Measurements from ENCODE around the gene DOCK8.

The DOCK8 gene

DNA sequence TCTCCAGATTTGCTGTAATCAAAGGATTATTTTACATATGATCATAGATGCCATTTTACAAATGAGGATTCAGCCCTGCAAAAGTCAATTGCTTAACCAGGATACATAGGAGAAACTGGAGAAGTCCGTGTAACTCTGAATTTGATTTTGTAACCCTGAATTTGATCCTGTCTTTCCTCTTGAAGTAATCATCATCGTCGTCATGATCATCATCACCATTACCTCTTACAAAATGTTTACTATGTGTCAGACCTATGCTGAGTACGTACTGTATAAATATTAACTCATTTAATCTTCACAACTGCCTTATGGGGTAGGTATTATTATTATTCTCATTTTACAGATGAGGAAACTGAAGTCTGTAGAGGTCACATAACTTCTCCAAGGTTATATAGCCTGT is 271.5 kb downstream of the DOCK8 start:
- CTCF ChIA-PET: no interaction called here
- no peak for TF ChIP-seq ELF4 (IDR thresholded peaks at IDR 0.05)
- TF ChIP-seq CTBP1 (IDR thresholded peaks at IDR 0.05; ENCODE audit: borderline replicate concordance): no peak
- no peak for TF ChIP-seq HDGF (IDR thresholded peaks at IDR 0.05; ENCODE audit: borderline replicate concordance)
- TF ChIP-seq FOXA1 (IDR thresholded peaks at IDR 0.05): no peak
- no peak for TF ChIP-seq FOXM1 (IDR thresholded peaks at IDR 0.05; ENCODE audit: borderline replicate concordance)
- no peak for DNase-seq (ENCODE audit: extremely low spot score)
- POLR2A ChIA-PET: no interaction called here

DNA sequence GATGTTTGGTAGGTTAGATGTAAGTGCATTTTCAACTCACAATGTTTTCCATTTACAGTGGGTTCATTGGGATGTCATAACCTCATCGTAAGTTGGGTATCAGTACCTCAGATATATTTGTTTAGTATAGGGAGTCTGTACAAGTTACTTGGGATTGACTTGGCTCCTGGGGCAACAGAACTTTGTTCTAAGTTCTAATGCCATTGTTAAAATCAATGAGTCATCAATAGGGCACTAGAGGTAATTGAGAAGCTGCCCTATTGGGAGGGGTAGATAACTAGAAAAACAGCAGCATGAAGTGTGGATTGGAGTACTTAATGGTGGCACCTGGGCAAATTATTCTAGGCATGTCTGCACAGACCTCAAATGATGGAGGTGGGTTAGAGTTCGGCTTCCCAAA is 272.8 kb downstream of the DOCK8 start:
- no peak for TF ChIP-seq FOXM1 (IDR thresholded peaks at IDR 0.05; ENCODE audit: borderline replicate concordance)
- no peak for TF ChIP-seq BHLHE40 (IDR thresholded peaks at IDR 0.05; ENCODE audit: borderline replicate concordance)
- no peak for TF ChIP-seq HDGF (IDR thresholded peaks at IDR 0.05; ENCODE audit: borderline replicate concordance)
- no peak for TF ChIP-seq SP1 (IDR thresholded peaks at IDR 0.05)
- no peak for DNase-seq (ENCODE audit: extremely low spot score)
- POLR2A ChIA-PET: no interaction called here
- CTCF ChIA-PET: interaction anchor here (0.7 kb wide), 1 partner anchor 100 kb away, joined by 4 read pairs; no protein-coding TSS in a partner anchor

DNA sequence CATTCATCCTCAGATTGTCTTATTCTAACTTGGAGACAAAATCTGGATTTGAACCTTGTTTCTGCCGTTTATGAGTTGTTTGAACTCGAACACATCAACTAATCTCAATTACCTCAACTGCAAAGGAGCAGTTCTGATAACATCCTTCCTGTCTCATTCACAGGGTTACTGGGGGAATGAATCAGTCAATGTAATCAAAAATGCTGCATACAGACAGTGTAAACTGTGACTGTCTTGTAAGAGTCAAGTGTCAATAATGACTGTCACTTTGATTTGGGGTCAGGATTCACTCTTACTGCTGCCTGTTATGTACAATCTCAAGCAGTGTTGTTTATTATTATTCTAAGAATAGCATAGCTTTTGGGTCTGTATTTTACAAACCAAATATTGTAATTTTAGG is 273.8 kb downstream of the DOCK8 start:
- DNase-seq (ENCODE audit: extremely low spot score): no peak
- ChIA-PET POLR2A (no interaction called here), CTCF (interaction anchor here (0.7 kb wide), 1 partner anchor 101 kb away, joined by 4 read pairs; no protein-coding TSS in a partner anchor)
- TF ChIP-seq L3MBTL2 (conservative IDR thresholded peaks at IDR 0.05) (no peak), SP1 (IDR thresholded peaks at IDR 0.05) (no peak), LEF1 (IDR thresholded peaks at IDR 0.05; ENCODE audit: borderline replicate concordance) (no peak), NFRKB (IDR thresholded peaks at IDR 0.05) (no peak), HDGF (IDR thresholded peaks at IDR 0.05; ENCODE audit: borderline replicate concordance) (no peak), FOXA1 (IDR thresholded peaks at IDR 0.05) (no peak), ARNT (IDR thresholded peaks at IDR 0.05) (no peak), FOXK2 (IDR thresholded peaks at IDR 0.05) (no peak), BHLHE40 (IDR thresholded peaks at IDR 0.05; ENCODE audit: borderline replicate concordance) (no peak), TARDBP (IDR thresholded peaks at IDR 0.05) (no peak), CTBP1 (IDR thresholded peaks at IDR 0.05; ENCODE audit: borderline replicate concordance) (no peak), FOXM1 (IDR thresholded peaks at IDR 0.05; ENCODE audit: borderline replicate concordance) (no peak), ZNF384 (IDR thresholded peaks at IDR 0.05) (no peak)
- TF ChIP-seq, protein P1, sequence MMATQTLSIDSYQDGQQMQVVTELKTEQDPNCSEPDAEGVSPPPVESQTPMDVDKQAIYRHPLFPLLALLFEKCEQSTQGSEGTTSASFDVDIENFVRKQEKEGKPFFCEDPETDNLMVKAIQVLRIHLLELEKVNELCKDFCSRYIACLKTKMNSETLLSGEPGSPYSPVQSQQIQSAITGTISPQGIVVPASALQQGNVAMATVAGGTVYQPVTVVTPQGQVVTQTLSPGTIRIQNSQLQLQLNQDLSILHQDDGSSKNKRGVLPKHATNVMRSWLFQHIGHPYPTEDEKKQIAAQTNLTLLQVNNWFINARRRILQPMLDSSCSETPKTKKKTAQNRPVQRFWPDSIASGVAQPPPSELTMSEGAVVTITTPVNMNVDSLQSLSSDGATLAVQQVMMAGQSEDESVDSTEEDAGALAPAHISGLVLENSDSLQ (IDR thresholded peaks at IDR 0.05): no peak

DNA sequence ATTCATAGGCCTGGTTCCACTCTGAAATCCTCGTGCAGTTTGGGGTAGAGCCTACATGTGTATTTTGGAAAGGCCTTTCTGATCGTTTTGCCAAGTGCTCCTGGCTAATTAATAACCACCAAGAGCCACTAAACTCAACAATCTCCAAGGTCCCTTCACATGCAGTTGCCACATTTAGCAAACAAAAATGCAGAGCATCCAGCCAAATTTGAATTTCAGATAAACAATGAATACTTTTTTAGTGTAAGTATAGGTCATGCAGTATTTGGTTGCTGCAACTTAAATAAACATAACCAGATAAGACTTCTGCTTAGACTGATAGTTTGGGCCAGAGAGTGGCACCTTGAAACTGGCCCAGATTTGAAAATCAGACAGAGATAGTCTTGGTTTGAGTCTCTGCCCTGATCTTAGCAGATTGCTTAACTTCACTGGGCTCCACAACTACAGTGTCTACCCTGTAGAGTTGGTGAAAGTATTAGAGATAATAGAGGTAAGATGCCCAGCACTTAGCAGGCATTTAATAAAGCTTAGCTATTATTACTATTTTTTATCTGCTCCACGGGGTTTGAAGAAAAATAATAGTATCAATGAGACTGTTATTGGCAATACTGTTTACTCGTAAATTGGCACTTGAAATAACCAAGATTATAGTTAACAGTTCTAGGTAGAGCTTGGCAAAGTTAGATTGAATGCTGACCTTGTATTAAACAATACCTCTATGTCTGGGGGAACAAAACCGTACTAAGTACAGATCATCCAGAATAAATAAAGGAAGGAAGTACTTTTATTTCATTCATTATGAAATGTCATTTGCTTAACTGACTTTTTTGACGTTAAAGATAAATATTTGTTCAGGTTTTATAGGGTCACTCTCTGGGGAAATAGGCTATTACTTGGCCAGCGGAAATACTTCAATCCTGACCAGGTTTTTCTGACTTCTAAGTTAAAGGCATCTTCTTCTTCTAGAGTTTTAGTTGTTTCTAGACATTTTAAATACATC is 274.8 kb downstream of the DOCK8 start:
- DNase-seq (ENCODE audit: extremely low spot score): no peak
- no peak for TF ChIP-seq BHLHE40 (IDR thresholded peaks at IDR 0.05; ENCODE audit: borderline replicate concordance)
- TF ChIP-seq, protein P1 (IDR thresholded peaks at IDR 0.05): no peak
- no peak for TF ChIP-seq ARNT (IDR thresholded peaks at IDR 0.05)
- TF ChIP-seq SP1 (IDR thresholded peaks at IDR 0.05): no peak
- ChIA-PET CTCF (no interaction called here), POLR2A (no interaction called here)

DNA sequence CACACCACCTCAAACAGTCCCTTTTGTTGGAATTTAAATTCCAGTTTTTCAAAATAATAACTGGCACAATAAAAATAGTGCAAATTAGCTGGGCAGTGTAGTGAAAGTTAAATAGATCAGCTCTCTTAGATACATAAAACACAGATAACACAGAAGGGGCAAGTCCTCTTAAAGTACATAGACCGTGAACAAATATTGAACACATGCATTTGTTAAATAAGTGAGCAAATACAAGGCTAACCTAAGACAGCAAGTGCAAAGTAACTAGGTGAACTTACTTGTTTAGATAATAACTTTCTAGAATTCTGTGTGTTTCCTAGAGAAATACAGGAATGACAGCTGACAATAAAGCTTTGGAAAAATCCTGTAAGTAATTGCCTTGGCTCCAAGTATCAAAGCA is 280.1 kb downstream of the DOCK8 start:
- ChIA-PET CTCF (no interaction called here), POLR2A (no interaction called here)
- no peak for TF ChIP-seq ARNT (IDR thresholded peaks at IDR 0.05)
- TF ChIP-seq SUZ12 (IDR thresholded peaks at IDR 0.05): no peak
- TF ChIP-seq BHLHE40 (IDR thresholded peaks at IDR 0.05; ENCODE audit: borderline replicate concordance): no peak
- TF ChIP-seq CTBP1 (IDR thresholded peaks at IDR 0.05; ENCODE audit: borderline replicate concordance): no peak
- no peak for TF ChIP-seq NFRKB (IDR thresholded peaks at IDR 0.05)
- no peak for TF ChIP-seq TARDBP (IDR thresholded peaks at IDR 0.05)
- TF ChIP-seq FOXM1 (IDR thresholded peaks at IDR 0.05; ENCODE audit: borderline replicate concordance): no peak
- TF ChIP-seq ZNF384 (IDR thresholded peaks at IDR 0.05): no peak
- TF ChIP-seq, protein P1 (IDR thresholded peaks at IDR 0.05): no peak
- no peak for TF ChIP-seq HDGF (IDR thresholded peaks at IDR 0.05; ENCODE audit: borderline replicate concordance)
- no peak for TF ChIP-seq ELF4 (IDR thresholded peaks at IDR 0.05)
- no peak for DNase-seq (ENCODE audit: extremely low spot score)

DNA sequence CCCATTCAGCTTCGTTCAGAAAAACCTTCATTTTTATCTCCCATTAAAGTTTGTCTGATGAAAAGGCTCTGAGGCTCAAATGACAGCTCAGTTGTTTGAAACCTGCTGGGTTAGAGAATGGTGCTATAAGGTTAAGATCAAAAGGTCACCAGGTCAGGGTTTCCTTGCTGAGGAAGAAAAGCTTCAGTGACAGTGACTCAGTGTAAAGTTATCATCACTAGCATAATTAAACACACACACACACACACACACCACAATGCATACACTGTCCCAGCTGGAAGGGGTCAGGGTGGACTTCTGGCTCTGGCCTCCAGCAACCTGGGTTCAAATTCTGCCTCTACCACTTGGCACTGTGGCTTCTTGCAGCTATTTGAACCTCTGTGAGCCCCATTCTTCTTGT is 281.1 kb downstream of the DOCK8 start:
- ChIA-PET POLR2A (no interaction called here), CTCF (no interaction called here)
- no peak for DNase-seq (ENCODE audit: extremely low spot score)
- TF ChIP-seq, protein P1 (IDR thresholded peaks at IDR 0.05): no peak
